Activated T-cell treated with anti-CD3 and anti-CD28 coated beads for 48 hours (primary cell): ENCODE measurements around the gene KIF14.
"Not testable (repeated sequence)": the region's sequence is repeated elsewhere in the genome, so short reads cannot be mapped to it uniquely, and the experiment has no call there.

Source experiments
- DNase-seq: peaks from one replicate; pipeline ENCODE4 v3.0.0-alpha.2; 2020; ENCODE audit warnings: low read depth

KIF14 gene

DNA sequence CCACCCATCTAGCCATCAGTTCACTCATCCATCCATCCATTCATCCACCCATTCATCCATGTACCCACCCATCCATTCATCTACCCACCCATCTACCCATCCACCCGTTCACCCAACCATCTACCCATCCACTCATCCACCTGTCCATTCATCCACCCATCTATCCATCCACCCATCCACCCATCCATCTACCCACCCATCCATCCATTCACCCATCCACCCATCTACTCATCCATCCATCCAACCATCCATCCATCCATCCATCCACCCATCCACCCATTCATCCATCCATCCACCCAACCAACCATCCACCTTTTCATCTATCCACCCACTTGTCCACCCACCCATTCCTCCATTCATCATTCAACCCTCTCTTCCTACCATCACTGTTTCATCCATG lies 80.3 kb downstream of the KIF14 start:
- DNase-seq: no peak

DNA sequence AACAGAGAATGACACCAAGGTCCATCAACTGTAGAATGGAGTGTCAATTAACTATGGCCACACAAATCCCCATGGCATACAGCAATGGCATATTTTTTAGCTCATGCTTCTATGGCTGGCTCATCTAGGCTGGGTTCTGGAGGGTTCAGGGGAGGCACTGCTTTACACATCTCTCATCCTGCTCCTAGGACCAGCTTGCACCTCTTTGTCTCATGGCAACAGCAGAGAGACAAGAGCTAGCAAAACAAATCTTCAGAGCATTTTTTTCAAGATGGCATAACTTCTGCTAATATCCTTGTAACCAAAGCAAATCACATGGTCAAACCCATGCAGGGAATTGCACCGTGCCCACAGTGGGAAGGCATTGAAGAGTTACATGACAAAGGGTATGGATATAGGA lies 82.4 kb downstream of the KIF14 start:
- no peak for DNase-seq

- DNase-seq: peak; percentile 5
Measured at GRCh38 chr1:200535605-200536004, 84.9 kb downstream of the KIF14 start.

DNA sequence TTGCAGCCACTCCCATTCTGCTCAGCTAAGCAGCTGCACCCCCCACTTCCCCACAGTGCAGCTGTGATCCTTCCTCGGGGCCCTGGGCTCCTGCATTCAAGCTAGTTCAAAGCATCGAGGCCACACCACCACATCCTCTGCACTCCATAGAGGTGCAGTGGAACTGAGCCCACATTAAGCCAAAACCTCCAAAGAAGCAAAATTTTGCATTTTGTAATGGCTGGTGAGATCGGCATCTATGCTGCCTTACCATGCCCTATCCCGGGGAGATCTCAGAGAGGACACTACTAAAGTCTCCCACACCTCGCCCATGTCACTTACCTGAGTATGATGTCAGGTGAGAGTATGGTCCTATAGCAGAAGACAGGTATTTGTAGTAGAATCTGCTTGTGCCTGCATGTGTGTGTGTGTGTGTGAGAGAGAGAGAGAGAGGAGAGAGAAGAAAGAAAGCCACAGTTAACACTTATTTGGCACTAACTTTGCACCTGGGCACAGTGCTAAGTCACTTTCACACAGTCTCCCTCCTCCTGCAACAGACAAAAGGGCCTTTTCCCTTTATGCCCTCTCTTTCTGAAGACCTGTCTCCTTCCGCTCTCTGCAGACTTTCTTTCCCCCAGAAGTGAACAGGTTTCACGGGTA lies 89.8 kb downstream of the KIF14 start:
- no peak for DNase-seq

DNA sequence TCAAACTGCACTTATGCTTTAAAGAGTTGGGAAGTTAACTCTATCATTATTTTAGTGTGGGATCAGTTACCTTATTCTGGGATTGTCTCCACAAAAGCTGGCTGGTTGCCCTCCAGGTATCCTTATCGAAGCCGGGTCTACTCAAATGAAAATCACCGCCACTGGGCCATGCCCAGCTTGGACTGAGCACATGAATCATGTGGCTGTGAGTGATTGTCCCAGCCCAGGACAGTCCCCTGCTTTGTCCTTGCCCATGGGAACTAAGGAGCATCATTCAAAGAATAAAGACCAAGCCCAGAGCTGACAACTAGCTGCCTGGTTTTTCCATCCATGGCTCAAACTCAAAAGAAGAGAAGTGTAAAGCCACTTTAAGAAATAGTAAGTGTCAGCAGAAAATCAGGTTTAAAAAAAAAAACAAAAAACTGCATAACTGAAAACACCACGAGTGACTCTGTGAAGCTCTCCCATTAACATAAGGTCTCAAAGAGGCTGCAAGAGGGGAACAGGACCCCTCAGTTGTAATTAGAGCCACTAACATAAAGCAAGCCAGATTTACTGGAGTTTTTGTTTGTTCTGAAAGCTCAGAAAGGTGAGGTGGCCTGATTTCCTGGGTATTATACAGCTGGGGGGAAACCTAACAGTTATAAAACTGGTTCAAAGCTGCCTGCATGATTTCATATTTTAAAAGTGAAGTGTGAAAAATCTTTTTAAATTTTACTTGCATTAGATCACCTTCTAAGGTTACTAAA lies 91.5 kb downstream of the KIF14 start:
- no peak for DNase-seq

DNA sequence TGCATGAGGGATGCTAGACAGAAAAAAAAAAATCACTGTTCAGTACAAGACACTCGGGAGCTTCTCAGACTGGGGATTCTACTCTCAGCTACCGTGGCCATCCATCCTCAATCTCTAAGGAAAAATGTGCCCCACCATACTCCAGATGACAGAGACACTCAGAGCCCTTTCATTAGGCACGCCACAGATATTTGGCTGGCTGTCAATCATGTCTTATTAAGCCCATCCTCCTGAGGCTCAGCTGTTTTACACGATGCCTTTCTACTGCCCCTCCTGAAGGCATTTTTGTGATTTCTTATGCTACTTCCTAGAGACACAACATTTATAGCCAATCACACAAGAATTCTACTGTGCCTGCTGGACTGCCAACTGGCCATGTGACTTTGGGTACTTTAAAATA lies 92.9 kb downstream of the KIF14 start:
- DNase-seq: no peak

GRCh38 chr1:200526709-200527612 lies 93.6 kb downstream of the KIF14 start:
- DNase-seq: no peak

DNA sequence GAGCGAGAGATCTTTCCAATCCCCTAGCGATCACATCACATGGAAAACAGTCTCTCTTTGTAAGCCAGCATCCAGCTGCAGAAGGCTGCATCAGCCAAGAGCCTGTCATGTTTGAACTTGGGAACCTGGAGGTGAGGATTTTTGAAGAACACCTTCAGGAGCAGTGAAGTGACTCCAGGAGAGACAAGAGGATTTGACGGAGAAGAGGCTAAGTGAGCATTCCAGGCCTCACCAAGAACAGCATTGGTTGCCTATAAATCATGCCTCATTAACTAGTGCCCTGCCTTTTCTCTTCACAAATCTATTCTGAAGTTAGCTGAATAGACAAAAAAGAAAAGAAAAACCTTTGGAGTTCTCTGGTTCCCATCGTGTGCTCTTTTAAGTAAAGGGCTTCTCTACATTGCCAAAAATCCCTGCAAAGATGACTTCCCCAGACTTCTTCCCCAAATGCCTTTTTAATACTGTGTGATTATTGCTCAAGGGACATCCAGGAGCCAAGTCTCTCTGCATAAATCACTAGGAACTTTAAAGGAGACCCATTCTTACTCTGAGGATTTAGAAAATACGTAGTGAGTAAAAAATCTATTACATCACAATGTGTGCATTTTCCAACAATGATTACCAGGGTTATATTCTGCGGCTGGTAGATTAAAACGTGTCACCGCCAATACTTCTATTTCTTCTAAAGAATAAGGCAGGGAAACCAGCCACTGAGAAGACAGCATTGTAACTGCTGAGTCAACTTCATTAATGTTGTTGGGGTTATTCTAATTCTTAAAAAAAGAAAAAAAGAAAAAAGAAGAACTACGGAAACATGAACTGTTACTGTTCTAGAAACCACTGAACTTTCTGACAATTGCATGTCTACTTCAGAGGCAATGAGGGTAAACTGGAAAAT lies 95.2 kb downstream of the KIF14 start:
- no peak for DNase-seq

DNA sequence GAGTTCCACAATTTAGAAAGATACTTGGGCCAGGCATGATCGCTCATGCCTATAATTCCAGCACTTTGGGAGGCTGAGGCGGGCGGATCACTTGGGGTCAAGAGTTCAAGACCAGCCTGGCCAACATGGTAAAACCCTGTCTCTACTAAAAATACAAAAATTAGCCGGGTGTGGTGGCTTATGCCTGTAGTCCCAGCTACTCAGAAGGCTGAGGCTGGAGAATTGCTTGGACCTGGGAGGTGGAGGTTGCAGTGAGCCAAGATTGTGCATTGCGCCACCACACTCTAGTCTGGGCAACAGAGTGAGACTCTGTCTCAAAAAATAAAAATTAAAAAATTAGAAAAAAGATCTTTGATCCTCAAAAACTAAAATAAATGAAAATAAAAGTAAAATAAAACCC lies 96.0 kb downstream of the KIF14 start:
- DNase-seq: not testable (repeated sequence)

DNA sequence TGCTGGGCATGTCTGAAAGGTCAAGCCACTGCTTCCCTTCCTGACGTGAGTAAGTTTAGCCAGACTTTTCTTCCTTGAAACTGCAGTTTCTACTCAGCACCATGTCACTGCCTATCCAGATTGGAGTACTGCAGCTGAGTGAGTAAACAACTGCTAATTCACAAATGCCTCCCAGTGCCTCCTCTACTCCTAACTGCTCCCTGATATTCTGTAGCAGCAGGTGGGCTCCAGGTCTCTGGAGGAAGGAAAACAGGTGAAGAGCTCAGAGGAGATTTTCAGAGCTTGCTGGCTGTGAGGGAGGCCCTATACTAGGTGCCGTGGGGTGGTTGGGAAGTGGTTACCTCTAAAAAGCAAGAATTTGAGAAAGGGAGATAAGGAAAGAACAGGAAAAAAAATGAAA lies 96.5 kb downstream of the KIF14 start:
- DNase-seq: no peak

- no peak for DNase-seq
Measured at GRCh38 chr1:200520735-200521134, 99.8 kb downstream of the KIF14 start.

DNA sequence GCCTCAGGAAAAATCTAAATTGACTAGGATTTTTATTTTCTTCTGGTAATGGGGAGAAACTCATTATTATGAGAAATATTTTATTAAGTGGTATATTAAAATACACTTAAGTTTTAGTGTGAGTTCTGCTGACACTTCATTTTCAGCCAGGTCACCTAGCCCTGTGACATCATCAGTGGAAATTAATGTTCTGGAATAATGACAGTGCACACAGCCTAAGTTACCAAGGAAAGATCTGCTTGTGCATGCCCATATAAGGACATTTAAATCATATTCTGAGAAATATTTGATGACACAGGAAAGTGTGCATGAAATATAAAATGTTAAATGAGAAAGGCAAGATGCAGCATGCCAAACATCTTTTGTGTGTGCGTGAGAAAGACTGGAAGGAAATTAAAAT lies 102.0 kb downstream of the KIF14 start:
- DNase-seq: no peak

DNA sequence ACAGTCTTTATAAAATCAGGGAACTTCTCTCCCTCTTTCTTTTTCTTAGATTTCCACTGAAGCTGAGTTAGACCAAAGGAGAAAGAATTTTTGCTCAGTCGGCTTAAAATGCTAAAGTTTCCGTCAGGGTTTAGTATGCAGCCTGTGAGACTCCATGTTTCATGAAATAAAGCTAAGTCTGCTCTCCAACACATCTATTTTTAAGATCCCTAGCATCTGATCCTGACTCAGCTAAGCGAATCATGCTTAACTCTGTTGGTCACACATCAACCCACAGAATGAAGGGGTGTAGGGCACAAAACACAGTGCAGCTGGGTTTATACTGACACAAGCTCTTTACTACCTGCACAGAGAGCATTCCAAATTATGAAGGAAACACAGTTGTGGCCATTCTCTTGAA lies 108.4 kb downstream of the KIF14 start:
- no peak for DNase-seq

DNA sequence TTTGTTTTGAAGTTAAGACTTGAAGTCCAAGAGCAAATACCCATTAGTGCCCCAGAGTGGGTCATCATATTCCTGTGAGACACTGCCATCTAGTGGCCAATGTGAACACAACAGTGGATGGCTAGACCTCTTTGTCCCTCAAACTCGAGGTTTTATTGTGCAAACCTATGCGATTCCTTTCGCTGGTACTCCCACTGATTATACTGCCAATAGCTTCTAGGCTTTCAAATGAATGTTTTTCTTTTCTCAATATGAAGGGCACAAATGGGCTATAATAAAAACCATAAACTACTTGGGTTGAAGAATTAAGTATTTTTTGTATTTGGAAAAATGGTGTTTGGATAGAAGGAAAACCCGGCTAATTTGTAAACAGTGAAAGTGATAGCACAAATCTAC lies 110.3 kb downstream of the KIF14 start:
- DNase-seq: peak; percentile 38

GRCh38 chr1:200506471-200506870 lies 114.1 kb downstream of the KIF14 start:
- DNase-seq: no peak

DNA sequence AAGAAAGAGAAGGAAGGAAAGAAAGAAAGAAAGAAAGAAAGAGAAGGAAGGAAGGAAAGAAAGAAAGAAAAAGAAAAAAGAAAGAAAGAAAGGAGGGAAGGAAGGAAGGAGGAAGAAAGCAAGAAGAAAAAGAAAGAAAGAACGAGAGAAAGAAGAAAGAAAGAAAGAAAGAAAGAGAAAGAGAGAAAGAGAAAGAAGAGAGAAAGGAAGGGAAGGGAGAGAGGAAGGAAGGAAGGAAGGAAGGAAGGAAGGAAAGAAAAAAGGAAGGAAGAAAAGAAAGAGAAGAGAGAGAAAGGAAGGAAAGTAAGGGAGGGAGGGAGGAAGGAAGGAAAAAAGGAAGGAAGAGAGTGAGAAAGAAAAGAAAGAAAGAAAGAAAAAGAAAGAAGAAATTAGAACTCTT lies 115.3 kb downstream of the KIF14 start:
- no peak for DNase-seq
